GM18907 (cell line): ENCODE measurements around the gene PDGFA.

ENCODE experiments used
- ATAC-seq: cut with Tn5 transposase; IDR thresholded peaks from one replicate; pipeline ENCODE4 v1.9.1; 2021; ENCODE audit warnings: mild to moderate bottlenecking, moderate library complexity; ENCODE audit not compliant: unreplicated experiment

The PDGFA gene

DNA sequence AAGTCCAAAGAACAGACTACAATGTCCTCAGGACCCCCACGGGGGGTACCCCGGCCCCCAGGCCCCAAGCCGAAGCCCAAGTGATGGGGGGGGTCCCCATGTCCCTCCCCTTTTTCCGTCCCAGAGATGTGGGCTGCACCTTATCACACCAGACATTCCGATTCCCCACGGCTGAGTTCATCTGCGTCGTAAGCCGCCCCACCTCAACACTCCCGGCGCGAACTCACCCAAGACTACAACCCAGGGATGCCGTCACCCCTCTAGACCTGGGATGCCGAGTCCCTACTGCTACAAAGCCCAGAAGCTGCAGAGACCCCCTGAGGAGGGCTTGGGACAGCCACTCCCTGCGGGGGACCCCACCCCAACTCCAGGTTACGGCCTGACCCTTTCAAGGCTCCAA is 14.5 kb downstream of the PDGFA start:
- ATAC-seq: no peak

DNA sequence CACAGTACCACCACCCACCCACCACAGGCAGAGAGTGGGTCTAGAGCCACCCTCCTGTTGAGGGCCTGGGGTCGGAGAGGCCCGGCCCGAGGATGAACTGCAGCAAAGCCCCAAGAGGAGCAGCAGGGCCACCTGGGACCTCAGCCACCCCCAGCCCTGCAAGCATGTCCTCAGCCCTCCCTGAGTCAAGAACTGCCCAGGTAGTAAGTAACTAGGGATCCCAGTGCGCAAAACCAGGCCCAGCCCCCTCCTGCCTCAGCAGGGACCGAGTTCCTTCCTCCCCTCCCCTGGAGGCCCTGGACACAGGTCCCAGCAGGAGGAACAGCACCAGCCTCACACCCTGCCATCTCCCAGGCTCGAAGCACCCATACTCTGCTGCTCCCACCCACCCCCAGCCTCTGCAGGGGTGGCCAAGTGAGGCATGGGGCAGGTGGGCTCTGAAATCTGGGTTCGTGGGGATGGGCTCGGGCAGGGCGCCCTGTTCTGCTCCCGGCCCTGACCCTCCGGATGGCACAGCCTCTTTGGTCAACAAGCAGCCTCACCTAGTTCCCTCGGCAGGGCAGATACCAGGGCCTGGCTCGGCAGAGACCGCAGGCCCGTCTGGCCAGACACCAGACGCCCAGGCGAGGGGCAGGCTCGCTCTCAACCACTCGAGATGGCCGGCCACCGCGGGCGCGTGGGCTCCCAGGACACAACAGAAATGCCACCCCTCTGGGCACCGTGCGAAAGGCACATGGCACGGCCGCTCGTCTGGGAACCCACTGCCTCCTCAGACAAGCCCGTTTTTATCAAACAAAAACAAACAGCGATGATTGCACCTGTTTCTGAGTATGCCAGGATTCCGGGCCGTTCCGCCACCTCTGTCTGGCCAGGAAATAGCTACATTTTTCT is 15.2 kb downstream of the PDGFA start:
- ATAC-seq: no peak

DNA sequence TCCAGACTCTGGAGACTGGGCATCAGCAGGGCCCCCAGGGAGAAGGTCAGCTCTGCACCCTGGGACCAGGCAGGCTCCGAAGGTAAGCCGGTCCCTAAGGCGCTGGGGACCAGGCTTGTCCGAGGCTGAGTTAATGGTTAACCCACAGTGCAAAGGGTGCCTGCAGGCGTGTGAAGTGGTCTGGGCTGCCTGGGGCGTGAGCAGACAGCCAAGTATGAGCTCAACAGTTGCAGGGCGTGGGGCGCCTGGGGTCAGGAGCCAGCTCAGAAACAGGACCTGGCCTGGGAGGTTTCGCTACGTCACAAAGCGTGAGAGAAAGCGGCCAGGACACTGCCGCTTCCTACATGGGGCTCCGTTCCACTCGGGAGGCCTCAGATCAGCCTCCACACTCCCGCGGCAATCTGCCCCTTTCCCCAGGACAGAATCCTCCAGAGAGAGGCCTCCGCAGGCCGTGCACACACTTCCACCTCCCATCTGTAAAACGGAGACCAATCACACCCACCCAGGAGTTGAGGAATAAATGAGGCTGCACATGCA is 16.0 kb downstream of the PDGFA start:
- no peak for ATAC-seq

DNA sequence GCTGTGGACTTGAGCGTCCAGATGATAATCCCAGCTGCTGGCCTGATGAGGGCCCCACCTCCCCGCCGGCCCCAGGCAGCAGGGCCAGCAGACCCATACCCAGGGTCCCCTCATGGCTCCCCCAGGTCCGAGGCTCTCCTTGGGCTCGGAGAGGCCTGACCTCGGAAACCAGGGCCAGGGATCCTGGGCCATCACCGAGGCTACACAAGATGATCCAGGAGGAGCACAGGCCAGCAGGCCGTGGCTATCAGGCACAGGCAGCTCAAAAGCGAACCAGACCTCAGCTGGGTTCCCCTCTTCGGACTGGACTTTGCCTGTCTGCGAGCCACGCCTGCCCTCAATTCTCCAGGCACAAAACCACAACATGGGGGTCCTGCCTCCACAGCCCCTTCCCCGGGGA is 17.4 kb downstream of the PDGFA start:
- ATAC-seq: no peak

DNA sequence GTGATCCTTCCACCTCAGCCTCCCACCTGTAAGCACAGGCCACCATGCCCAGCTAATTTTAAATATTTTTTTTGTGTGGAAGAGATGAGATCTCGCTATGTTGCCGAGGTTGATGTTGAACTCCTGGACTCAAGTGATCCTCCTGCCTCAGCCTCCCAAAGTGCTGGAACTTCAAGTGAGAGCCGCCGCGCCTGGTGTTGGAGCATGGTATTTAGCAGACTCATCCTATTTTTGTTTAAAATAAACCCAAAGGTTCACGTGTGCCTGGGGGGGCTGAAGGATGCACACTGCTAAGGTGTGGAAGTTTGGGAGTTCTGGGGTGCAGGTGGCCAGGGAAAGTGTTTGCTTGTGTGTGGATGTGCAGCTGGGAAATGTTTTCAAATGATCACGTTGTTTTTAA is 18.1 kb downstream of the PDGFA start:
- no peak for ATAC-seq

DNA sequence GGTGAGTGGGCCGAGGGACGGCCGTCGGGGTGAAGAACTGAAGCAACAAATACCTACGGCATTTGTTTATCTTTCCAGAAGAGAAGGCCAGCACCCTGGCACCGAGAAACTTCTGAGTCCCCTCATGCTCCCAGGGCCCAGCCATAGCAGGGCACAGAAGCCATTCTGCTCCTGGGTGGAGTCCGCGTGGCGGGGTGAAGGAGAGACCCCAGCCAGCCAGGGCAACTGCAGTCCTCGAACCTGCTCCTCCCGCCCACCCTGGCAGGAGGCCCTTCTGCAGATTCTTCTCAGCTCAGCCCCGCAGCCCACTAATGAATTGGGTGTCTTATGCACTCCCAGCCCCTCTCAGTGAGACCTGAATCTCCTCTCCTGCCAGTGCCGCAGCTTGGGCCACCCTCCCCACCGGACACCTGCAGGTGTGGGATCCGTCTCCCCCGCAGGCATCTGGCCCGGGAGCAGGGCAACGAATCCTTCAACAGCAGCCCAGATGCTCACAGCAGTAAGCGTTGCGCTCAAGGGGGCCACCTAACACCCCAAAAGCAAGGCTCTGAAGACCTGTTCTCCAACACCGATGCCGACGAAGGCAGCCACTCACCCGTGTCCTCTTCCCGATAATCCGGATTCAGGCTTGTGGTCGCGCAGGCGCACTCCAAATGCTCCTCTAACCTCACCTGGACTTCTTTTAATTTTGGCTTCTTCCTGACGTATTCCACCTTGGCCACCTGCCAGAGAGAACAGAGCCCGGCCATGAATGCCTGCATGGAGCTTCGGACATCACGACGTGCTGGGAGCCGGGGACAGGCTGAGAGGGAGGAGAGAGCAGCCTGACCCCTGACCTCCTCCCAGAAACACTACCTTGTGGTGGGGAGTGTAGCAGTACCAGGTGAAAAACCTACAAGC is 18.9 kb downstream of the PDGFA start:
- ATAC-seq: no peak

DNA sequence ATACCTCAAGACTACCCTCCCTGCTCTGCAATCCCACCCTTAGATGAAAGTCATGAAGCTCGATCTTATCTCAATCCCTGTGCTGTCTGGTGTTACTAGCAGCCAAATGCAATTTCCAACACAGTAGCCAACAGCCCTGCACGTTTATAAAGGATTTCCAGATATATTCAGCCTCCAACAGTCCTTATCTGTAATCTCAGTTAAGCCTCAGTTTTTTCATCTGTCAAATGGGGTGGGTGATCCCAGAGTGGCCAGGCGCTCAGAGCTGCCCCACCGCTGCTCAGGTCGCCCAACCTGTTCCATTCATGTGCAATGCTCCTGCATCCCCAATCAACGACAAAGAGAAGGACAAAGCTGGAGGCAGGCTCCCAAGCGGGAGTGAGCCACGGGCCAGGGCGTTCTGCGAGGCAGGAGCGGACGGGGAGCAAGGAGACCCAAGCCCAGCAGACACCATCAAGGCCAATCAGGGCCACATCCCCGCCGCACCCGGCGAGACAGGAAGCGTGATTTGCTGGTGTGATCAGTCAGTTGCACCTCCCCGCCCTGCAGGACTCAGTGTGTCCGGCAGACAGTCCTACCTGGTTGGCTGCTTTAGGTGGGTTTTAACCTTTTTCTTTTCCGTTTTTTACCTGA is 19.7 kb downstream of the PDGFA start:
- no peak for ATAC-seq

DNA sequence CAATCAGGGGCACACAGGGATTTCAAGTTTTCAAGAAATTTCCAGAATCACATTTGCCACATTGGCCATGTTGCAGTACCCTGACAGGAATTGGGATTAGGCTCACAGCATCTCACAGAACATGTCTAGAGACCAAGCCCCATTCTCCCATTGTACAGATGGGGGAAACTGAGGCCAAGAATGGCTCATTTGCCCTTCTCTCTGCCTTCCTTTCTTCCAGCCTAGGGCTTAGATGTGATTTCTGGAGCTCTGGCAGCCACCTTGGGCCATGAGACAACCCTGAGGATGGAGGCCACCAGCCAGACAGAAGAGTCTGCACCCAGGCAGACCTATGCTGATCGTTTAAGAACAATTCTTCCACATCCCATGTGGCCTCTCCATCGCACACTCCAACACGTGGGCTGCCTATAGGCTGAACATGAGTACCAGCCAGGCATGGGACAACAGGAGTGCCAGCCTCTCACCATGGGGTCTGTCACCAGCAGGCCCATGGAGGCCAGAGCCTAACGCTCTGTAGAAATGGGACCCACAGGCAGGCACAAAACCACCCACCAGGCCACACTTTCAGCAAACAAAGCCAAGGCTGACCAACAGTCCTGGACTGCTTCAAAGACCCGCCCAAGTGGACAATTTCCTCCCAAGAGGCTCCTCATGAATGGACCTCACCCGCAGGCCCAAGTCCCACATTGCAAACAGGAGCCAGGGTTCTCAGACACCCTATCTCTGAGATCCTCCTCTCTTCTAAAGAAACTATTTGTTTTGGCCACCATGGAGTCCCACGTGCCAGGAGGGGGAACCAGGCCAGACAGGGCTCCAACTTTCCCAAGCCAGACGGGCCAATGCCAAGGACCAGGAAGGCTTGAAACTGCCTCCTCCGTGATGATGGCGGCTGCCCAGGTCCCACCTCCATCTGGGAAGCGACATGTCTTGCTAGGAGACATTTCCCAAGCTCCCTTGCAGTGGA is 20.7 kb downstream of the PDGFA start:
- ATAC-seq: no peak

DNA sequence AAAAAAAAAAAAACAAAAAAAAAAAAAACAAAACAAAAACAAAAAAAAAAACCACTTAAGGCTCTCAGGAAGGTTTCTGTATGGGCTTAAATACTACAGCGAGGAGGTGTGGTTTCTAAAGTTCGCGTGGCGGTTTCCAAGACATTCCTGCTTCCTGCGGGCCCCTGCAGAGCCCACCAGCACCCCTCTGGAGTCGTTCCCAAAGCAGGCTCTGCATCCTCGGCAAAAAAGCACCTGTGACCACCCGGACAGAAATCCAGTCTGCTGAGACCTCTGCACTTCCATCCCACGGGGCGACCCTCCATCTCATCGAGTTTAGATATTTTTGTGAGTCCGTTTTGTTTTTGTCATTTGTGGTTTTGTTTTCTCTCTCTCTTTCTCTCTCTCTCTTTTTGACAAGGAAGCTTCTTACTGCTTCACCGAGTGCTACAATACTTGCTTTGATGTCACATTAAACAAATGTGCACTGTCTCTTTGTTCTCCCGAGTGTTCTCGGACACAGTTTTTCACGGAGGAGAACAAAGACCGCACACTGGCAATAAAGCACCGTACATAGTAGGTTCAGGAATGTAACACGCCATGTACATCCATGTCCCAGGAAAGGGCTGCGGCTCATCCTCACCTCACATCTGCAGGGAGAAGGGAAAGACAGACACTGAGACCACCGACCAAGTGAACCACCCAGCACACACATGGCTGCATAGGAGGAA is 21.5 kb downstream of the PDGFA start:
- no peak for ATAC-seq

- no peak for ATAC-seq
Observed at GRCh38 chr7:497346-497745, 22.3 kb downstream of the PDGFA start.

GRCh38 chr7:496528-497295 is 22.9 kb downstream of the PDGFA start:
- no peak for ATAC-seq

GRCh38 chr7:495761-496321 is 23.8 kb downstream of the PDGFA start:
- no peak for ATAC-seq

DNA sequence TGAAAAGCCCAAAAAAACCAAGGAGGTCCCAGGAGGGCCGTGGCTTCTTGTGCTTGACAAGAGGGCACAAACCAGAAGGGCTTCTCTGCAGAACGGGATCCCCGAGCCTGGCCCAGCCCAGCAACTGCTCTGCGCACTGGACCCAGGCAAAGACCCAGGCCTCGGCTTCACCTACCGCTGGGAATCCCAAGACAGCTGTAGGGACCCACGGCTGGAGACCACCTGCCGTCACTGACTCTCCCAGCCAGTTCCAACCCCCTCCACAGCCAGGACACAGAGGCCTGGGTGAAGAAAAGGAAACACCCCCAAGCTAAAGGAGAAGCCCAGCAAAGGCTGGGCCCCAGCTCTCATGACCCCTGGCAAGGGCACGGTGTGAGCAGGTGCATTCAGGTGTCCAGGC is 24.3 kb downstream of the PDGFA start:
- ATAC-seq: no peak

DNA sequence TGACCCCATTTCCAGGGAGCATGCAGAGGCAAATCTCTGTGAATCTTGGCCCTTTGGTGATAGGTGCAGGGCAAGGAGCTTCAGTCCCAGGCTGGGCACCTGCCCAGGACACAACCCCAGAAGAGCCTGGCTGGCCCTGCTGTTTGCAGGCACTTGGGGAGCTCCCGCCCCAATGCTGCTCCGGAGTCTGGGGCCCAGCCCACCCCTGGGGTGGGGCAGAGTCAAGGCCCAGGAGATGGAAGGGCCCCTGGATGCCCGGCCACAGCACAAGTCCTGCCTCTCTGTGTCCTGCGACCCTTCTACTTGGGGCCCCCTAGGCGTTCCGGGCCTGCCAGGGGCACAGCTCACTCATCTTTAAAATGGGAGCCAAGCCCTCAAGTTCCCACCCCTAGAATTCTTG is 24.7 kb downstream of the PDGFA start:
- no peak for ATAC-seq

DNA sequence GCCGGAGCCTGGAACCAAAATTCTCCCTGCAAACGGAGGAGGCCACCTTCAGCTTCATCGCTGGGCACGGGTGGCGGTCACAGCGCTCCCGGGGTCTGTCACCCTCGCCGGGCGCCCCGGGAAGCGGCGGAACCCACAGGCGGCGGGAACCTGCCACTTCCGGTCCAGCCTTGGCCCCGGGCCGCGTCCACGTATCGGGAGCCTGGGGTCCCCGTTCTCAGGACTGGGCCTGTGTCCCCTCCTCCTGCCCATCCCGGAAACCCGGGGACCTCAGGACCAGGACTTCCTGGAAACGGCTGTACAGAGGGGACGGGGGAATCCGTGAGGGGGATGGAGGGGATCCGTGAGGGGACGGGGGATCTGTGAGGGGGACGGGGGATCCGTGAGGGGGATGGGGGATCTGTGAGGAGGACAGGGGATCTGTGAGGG is 25.4 kb downstream of the PDGFA start:
- ATAC-seq: no peak

GRCh38 chr7:493661-494251 is 25.9 kb downstream of the PDGFA start:
- no peak for ATAC-seq

- ATAC-seq: no peak
Observed at GRCh38 chr7:492714-493065, 27.0 kb downstream of the PDGFA start.
